ENCODE results near the gene THSD4.
A peak's percentile ranks its signal among the peaks of the same experiment; 100 is the strongest.

THSD4 gene

GRCh38 chr15:71182522-71182921, 67.3 kb downstream of the THSD4 start:
- H3K18ac ChIP-seq (ENCODE audit: low read depth in 1 of 2, low read length in 2 of 2), result no peak overlapping the region
- H3K9me3 ChIP-seq (ENCODE audit: control insufficient read depth, low read length), result no peaks in the 10 kb centered on the region
- H3K4ac ChIP-seq (ENCODE audit: low read depth in 1 of 2, low read length in 2 of 2), result no peak overlapping the region

GRCh38 chr15:71183063-71183462, 67.8 kb downstream of the THSD4 start:
- no peak overlapping the region for H4K8ac ChIP-seq (ENCODE audit: low read length)
- WGBS, result 95% methylated on average over 9 of the region's 9 CpGs
- H3K9ac ChIP-seq (ENCODE audit: low read length), result no peak overlapping the region
- H3K36me3 ChIP-seq (ENCODE audit: control insufficient read depth in 1 of 2, insufficient read depth in 2 of 2, low read depth in 1 of 2, low read length in 2 of 2), result no peaks in the 10 kb centered on the region
- no peak overlapping the region for H2BK12ac ChIP-seq (ENCODE audit: low read length in 2 of 2)
- no peak overlapping the region for H2BK120ac ChIP-seq (ENCODE audit: low read depth, low read length)
- no peak overlapping the region for H4K91ac ChIP-seq (ENCODE audit: low read length)
- H2BK15ac ChIP-seq (ENCODE audit: low read depth, poor library complexity, severe bottlenecking), result no peak overlapping the region
- H3K27ac ChIP-seq (ENCODE audit: low read length, poor library complexity, severe bottlenecking), result no peak overlapping the region
- H3K4me3 ChIP-seq (ENCODE audit: insufficient read depth in 1 of 2, low read depth in 1 of 2, low read length in 2 of 2), result no peak overlapping the region
- no peaks in the 10 kb centered on the region for H3K9me3 ChIP-seq (ENCODE audit: control insufficient read depth, low read length)
- DNase-seq, result no peak
- H3K27me3 ChIP-seq (ENCODE audit: control insufficient read depth in 1 of 2, insufficient read depth in 1 of 2, low read length in 2 of 2), result no peaks in the 10 kb centered on the region
- no peak overlapping the region for H2AFZ ChIP-seq (ENCODE audit: low read depth, low read length)
- H3K4me2 ChIP-seq (ENCODE audit: low read length, poor library complexity, severe bottlenecking), result no peak overlapping the region
- no peaks in the 10 kb centered on the region for H3K4me1 ChIP-seq (ENCODE audit: control insufficient read depth, insufficient read depth, low read depth, low read length)
- H2AK5ac ChIP-seq (ENCODE audit: low read length, severe bottlenecking), result no peak overlapping the region
- H3K4ac ChIP-seq (ENCODE audit: low read depth in 1 of 2, low read length in 2 of 2), result no peak overlapping the region
- peaks cover 14% of the 10 kb centered on the region for H3K79me1 ChIP-seq (replicated peaks; ENCODE audit: low read length, poor library complexity, severe bottlenecking)
- no peak overlapping the region for H3K18ac ChIP-seq (ENCODE audit: low read depth in 1 of 2, low read length in 2 of 2)
- H3K14ac ChIP-seq (ENCODE audit: low read length in 2 of 2), result no peak overlapping the region
- H3K23ac ChIP-seq (ENCODE audit: low read length in 2 of 2), result no peak overlapping the region
- no peak overlapping the region for H2BK5ac ChIP-seq (ENCODE audit: low read depth, low read length, poor library complexity, severe bottlenecking)

More at GRCh38 chr15:71182522-71182921, 67.3 kb downstream of the THSD4 start:
- H3K4me2 ChIP-seq (ENCODE audit: low read length, poor library complexity, severe bottlenecking), result no peak overlapping the region
- H2BK120ac ChIP-seq (ENCODE audit: low read depth, low read length), result no peak overlapping the region
- H2BK5ac ChIP-seq (ENCODE audit: low read depth, low read length, poor library complexity, severe bottlenecking), result no peak overlapping the region
- H4K91ac ChIP-seq (ENCODE audit: low read length), result no peak overlapping the region
- no peak overlapping the region for H3K9ac ChIP-seq (ENCODE audit: low read length)
- no peak overlapping the region for H3K27ac ChIP-seq (ENCODE audit: low read length, poor library complexity, severe bottlenecking)
- H2AFZ ChIP-seq (ENCODE audit: low read depth, low read length), result no peak overlapping the region
- no peaks in the 10 kb centered on the region for H3K36me3 ChIP-seq (ENCODE audit: control insufficient read depth in 1 of 2, insufficient read depth in 2 of 2, low read depth in 1 of 2, low read length in 2 of 2)
- H3K14ac ChIP-seq (ENCODE audit: low read length in 2 of 2), result no peak overlapping the region
- H2BK12ac ChIP-seq (ENCODE audit: low read length in 2 of 2), result no peak overlapping the region
- no peak overlapping the region for H4K8ac ChIP-seq (ENCODE audit: low read length)
- no peaks in the 10 kb centered on the region for H3K4me1 ChIP-seq (ENCODE audit: control insufficient read depth, insufficient read depth, low read depth, low read length)
- H3K27me3 ChIP-seq (ENCODE audit: control insufficient read depth in 1 of 2, insufficient read depth in 1 of 2, low read length in 2 of 2), result no peaks in the 10 kb centered on the region
- no peak overlapping the region for H2AK5ac ChIP-seq (ENCODE audit: low read length, severe bottlenecking)
- H3K79me1 ChIP-seq (replicated peaks; ENCODE audit: low read length, poor library complexity, severe bottlenecking), result peaks cover 14% of the 10 kb centered on the region
- no peak overlapping the region for H3K23ac ChIP-seq (ENCODE audit: low read length in 2 of 2)
- no peak overlapping the region for H2BK15ac ChIP-seq (ENCODE audit: low read depth, poor library complexity, severe bottlenecking)
- H3K4me3 ChIP-seq (ENCODE audit: insufficient read depth in 1 of 2, low read depth in 1 of 2, low read length in 2 of 2), result no peak overlapping the region
- no peak for DNase-seq

GRCh38 chr15:71185706-71186105, 70.4 kb downstream of the THSD4 start:
- Histone ChIP-seq H3K23ac (ENCODE audit: low read length in 2 of 2) (no peak overlapping the region), H2AK5ac (ENCODE audit: low read length, severe bottlenecking) (no peak overlapping the region), H2BK12ac (ENCODE audit: low read length in 2 of 2) (no peak overlapping the region), H3K18ac (ENCODE audit: low read depth in 1 of 2, low read length in 2 of 2) (no peak overlapping the region), H3K9me3 (ENCODE audit: control insufficient read depth, low read length) (no peaks in the 10 kb centered on the region), H3K9ac (ENCODE audit: low read length) (no peak overlapping the region), H2BK120ac (ENCODE audit: low read depth, low read length) (no peak overlapping the region), H3K4me3 (ENCODE audit: insufficient read depth in 1 of 2, low read depth in 1 of 2, low read length in 2 of 2) (no peak overlapping the region), H3K4ac (ENCODE audit: low read depth in 1 of 2, low read length in 2 of 2) (no peak overlapping the region), H3K4me2 (ENCODE audit: low read length, poor library complexity, severe bottlenecking) (no peak overlapping the region), H3K79me1 (replicated peaks; ENCODE audit: low read length, poor library complexity, severe bottlenecking) (peaks cover 14% of the 10 kb centered on the region), H3K4me1 (ENCODE audit: control insufficient read depth, insufficient read depth, low read depth, low read length) (no peaks in the 10 kb centered on the region), H2BK5ac (ENCODE audit: low read depth, low read length, poor library complexity, severe bottlenecking) (no peak overlapping the region), H3K27ac (ENCODE audit: low read length, poor library complexity, severe bottlenecking) (no peak overlapping the region), H3K27me3 (ENCODE audit: control insufficient read depth in 1 of 2, insufficient read depth in 1 of 2, low read length in 2 of 2) (no peaks in the 10 kb centered on the region), H3K36me3 (ENCODE audit: control insufficient read depth in 1 of 2, insufficient read depth in 2 of 2, low read depth in 1 of 2, low read length in 2 of 2) (no peaks in the 10 kb centered on the region), H2BK15ac (ENCODE audit: low read depth, poor library complexity, severe bottlenecking) (no peak overlapping the region), H3K14ac (ENCODE audit: low read length in 2 of 2) (no peak overlapping the region), H4K8ac (ENCODE audit: low read length) (no peak overlapping the region), H4K91ac (ENCODE audit: low read length) (no peak overlapping the region), H2AFZ (ENCODE audit: low read depth, low read length) (no peak overlapping the region)
- WGBS, result 90% methylated on average over 5 of the region's 5 CpGs
- DNase-seq, result no peak

GRCh38 chr15:71186267-71186666, 71.0 kb downstream of the THSD4 start:
- H2BK5ac ChIP-seq (ENCODE audit: low read depth, low read length, poor library complexity, severe bottlenecking), result no peak overlapping the region

More at GRCh38 chr15:71186267-71186666, 71.0 kb downstream of the THSD4 start:
- 43% methylated on average over 3 of the region's 3 CpGs for WGBS
- Histone ChIP-seq H3K27me3 (ENCODE audit: control insufficient read depth in 1 of 2, insufficient read depth in 1 of 2, low read length in 2 of 2) (no peaks in the 10 kb centered on the region), H3K23ac (ENCODE audit: low read length in 2 of 2) (no peak overlapping the region), H2AFZ (ENCODE audit: low read depth, low read length) (peak overlapping the region; percentile 29), H2BK120ac (ENCODE audit: low read depth, low read length) (no peak overlapping the region), H3K79me1 (replicated peaks; ENCODE audit: low read length, poor library complexity, severe bottlenecking) (peaks cover 14% of the 10 kb centered on the region), H2BK12ac (ENCODE audit: low read length in 2 of 2) (no peak overlapping the region), H3K27ac (ENCODE audit: low read length, poor library complexity, severe bottlenecking) (no peak overlapping the region), H3K9ac (ENCODE audit: low read length) (no peak overlapping the region), H2BK15ac (ENCODE audit: low read depth, poor library complexity, severe bottlenecking) (no peak overlapping the region), H3K9me3 (ENCODE audit: control insufficient read depth, low read length) (no peaks in the 10 kb centered on the region), H3K18ac (ENCODE audit: low read depth in 1 of 2, low read length in 2 of 2) (no peak overlapping the region), H3K4me3 (ENCODE audit: insufficient read depth in 1 of 2, low read depth in 1 of 2, low read length in 2 of 2) (no peak overlapping the region), H4K91ac (ENCODE audit: low read length) (no peak overlapping the region), H3K4me1 (ENCODE audit: control insufficient read depth, insufficient read depth, low read depth, low read length) (no peaks in the 10 kb centered on the region), H3K4ac (ENCODE audit: low read depth in 1 of 2, low read length in 2 of 2) (no peak overlapping the region), H4K8ac (ENCODE audit: low read length) (no peak overlapping the region), H2AK5ac (ENCODE audit: low read length, severe bottlenecking) (no peak overlapping the region), H3K14ac (ENCODE audit: low read length in 2 of 2) (no peak overlapping the region), H3K36me3 (ENCODE audit: control insufficient read depth in 1 of 2, insufficient read depth in 2 of 2, low read depth in 1 of 2, low read length in 2 of 2) (no peaks in the 10 kb centered on the region), H3K4me2 (ENCODE audit: low read length, poor library complexity, severe bottlenecking) (no peak overlapping the region)
- DNase-seq, result no peak
